Ascending aorta (tissue), 2 donors: ENCODE results near the gene HLA-F. TPM values are rescaled to one million over a fixed set of nuclear protein-coding genes. Genes with fewer than 3 reads are reported as not detected.

Experiments used
- DNase-seq, 2 donors: peaks; one replicate each; pipeline ENCODE4 v3.0.0-alpha.2; 2019; ENCODE audit warnings: low spot score in 2 of 2
- H3K27ac ChIP-seq, 2 donors: fragments of 200-600 bp; sonication (generic); one replicate each; pipeline ENCODE4 v1.5.1; 2016 to 2017; ENCODE audit warnings: mild to moderate bottlenecking in 1 of 2
- H3K27me3 ChIP-seq: fragments of 200-600 bp; sonication (generic); one replicate; pipeline ENCODE4 v1.5.1; 2017
- H3K36me3 ChIP-seq, 2 donors: fragments of 200-600 bp; sonication (generic); one replicate each; pipeline ENCODE4 v1.5.1; 2016
- H3K4me1 ChIP-seq, 2 donors: fragments of 200-600 bp; sonication (generic); one replicate each; pipeline ENCODE4 v1.5.1; 2016 to 2017; ENCODE audit warnings: mild to moderate bottlenecking in 1 of 2
- H3K4me3 ChIP-seq, 2 donors: fragments of 200-600 bp; sonication (generic); one replicate each; pipeline ENCODE4 v1.5.1; 2016 to 2017; ENCODE audit warnings: mild to moderate bottlenecking in 1 of 2
- H3K9me3 ChIP-seq, 2 donors: fragments of 200-600 bp; sonication (generic); one replicate each; pipeline ENCODE4 v1.5.1; 2016
- intact Hi-C: fragments of 100-400 bp; cut with DNase I; formaldehyde crosslinking; loops from one replicate; pipeline ENCODE4 v1.15.1; 2023
- total RNA-seq: library from RNA; depleted of rRNA; stranded (reverse); fragments of >200 nt; gene quantifications from one replicate; pipeline ENCODE4 v1.1.0, GENCODE V29; 2016
- TF ChIP-seq, protein P1 (sequence below), 3 experiments: fragments of 200-600 bp in 2 of 3; fragments of 450-650 bp in 1 of 3; sonication (generic) in 2 of 3; IDR thresholded peaks; one replicate each; pipeline ENCODE4 v1.5.1; 2016 to 2019; ENCODE audit warnings: antibody characterized with exemption in 3 of 3, mild to moderate bottlenecking in 1 of 3, moderate library complexity in 1 of 3

The HLA-F gene
- total RNA-seq, result 75.0 TPM

DNA sequence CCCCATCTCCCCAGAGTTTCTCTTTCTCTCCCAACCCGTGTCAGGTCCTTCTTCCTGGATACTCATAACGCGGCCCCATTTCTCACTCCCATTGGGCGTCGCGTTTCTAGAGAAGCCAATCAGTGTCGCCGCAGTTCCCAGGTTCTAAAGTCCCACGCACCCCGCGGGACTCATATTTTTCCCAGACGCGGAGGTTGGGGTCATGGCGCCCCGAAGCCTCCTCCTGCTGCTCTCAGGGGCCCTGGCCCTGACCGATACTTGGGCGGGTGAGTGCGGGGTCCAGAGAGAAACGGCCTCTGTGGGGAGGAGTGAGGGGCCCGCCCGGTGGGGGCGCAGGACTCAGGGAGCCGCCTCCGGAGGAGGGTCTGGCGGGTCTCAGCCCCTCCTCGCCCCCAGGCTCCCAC lies at the start of gene HLA-F:
Gene HLA-F (plus strand): TSS at position 173 of the 404 bp plus-strand sequence. CDS start 30 bp downstream, at position 203.
- intact Hi-C loops, result loop anchor here (5.0 kb wide), 5 partner anchors 39 to 489 kb away; partner anchors contain the start of genes HLA-A, PPP1R11 and TRIM26

DNA sequence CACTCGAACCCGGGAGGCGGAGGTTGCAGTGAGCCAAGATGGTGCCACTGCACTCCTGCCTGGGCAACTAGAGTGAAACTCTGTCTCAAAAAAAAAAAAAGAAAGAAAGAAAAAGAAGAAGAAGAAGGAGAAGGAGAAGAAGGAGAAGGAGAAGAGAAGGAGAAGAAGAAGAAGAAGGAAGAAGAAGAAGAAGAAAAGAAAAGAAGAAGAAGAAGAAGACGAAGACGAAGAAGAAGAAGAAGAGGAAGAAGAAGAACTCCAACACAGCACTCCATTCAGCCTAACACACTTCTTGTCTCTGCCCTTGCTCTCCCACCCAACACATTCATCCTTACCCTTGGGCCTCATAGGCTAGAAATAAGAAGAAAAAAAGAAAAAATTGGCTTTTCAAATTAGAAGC lies 49.2 kb upstream of the HLA-F start:
- H3K9me3 ChIP-seq, result no peaks in the 10 kb centered on the region
- no peaks in the 10 kb centered on the region for H3K36me3 ChIP-seq
- TF ChIP-seq, protein P1, sequence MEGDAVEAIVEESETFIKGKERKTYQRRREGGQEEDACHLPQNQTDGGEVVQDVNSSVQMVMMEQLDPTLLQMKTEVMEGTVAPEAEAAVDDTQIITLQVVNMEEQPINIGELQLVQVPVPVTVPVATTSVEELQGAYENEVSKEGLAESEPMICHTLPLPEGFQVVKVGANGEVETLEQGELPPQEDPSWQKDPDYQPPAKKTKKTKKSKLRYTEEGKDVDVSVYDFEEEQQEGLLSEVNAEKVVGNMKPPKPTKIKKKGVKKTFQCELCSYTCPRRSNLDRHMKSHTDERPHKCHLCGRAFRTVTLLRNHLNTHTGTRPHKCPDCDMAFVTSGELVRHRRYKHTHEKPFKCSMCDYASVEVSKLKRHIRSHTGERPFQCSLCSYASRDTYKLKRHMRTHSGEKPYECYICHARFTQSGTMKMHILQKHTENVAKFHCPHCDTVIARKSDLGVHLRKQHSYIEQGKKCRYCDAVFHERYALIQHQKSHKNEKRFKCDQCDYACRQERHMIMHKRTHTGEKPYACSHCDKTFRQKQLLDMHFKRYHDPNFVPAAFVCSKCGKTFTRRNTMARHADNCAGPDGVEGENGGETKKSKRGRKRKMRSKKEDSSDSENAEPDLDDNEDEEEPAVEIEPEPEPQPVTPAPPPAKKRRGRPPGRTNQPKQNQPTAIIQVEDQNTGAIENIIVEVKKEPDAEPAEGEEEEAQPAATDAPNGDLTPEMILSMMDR (IDR thresholded peaks at IDR 0.05), result no peak
- intact Hi-C loops, result no loop called here
- no peaks in the 10 kb centered on the region for H3K27me3 ChIP-seq
- DNase-seq, result no peak
- H3K27ac ChIP-seq, result no peak overlapping the region
- H3K4me1 ChIP-seq, result no peaks in the 10 kb centered on the region
- no peak overlapping the region for H3K4me3 ChIP-seq

More for the DNA sequence above, at the start of gene HLA-F:
- H3K27ac ChIP-seq, result peak within 1 kb of the TSS; percentile 87 to 93
- H3K9me3 ChIP-seq, result no peaks in the 10 kb centered on the region
- TF ChIP-seq, protein P1 (IDR thresholded peaks at IDR 0.05), result no peak
- peaks cover 9 to 13% of the 10 kb centered on the region in 2 donors for H3K36me3 ChIP-seq
- no peaks in the 10 kb centered on the region for H3K27me3 ChIP-seq
- peak within 1 kb of the TSS; percentile 85 to 94 for H3K4me3 ChIP-seq
- H3K4me1 ChIP-seq, result peaks cover 12 to 13% of the 10 kb centered on the region in 2 donors
- DNase-seq, result peak; percentile 81 to 96

DNA sequence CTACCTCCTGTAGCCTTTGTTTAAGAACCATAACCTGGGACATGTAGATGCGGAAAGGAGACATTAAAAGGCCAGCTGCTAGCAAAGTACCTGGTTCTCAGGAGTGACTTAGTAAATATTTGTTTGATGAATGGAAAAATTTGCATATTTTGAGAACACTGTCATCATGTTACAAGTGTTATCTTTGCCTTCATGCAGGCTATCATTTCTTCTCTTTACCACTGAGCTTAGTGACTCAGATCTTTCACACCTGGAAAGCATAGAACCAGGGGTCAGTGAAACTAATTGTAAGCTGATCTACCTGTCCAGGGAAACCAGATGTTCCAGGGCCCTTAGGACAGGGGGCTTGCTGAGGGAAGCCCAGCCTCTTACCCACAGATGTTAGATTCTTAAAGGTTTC lies 47.7 kb upstream of the HLA-F start:
- H3K4me1 ChIP-seq, result no peaks in the 10 kb centered on the region
- H3K4me3 ChIP-seq, result no peak overlapping the region
- peaks cover under 1% of the 10 kb centered on the region for H3K27me3 ChIP-seq
- H3K36me3 ChIP-seq, result no peaks in the 10 kb centered on the region
- TF ChIP-seq, protein P1 (IDR thresholded peaks at IDR 0.05), result no peak
- H3K9me3 ChIP-seq, result no peaks in the 10 kb centered on the region
- intact Hi-C loops, result no loop called here
- H3K27ac ChIP-seq, result no peak overlapping the region
- DNase-seq, result no peak

DNA sequence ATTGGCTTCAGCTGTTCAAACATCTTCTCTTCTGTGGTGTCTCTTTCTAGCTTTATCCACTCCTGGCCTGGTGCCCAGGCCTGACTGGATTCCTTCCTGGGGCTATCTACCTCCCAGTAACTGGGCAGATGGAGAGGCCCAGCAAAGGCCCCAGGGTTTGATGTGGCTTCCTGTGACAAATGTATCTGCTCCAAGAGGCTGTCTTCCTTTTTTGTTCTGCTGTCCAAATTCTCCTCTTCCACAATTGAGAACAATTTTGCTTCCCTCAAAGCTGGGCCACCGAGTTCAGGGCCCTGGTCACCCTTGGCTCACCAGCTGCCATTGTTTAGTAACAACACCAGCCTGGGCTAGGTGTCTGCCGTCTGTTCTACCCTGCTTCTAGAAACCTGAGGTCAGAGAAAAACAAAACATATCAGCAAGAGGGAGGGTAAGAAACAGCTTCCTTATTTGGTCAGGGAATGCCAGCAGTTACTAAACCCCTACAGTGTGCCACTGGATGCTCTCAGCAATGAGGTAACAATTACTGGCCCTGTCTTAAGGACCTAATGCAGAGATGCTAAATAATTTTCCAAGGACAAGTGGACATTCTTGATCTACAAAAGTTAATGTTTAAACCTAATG lies 46.1 kb upstream of the HLA-F start:
- Histone ChIP-seq H3K27ac (no peak overlapping the region), H3K4me3 (no peak overlapping the region), H3K4me1 (no peaks in the 10 kb centered on the region), H3K36me3 (no peaks in the 10 kb centered on the region), H3K9me3 (no peaks in the 10 kb centered on the region), H3K27me3 (peaks cover 3% of the 10 kb centered on the region)
- intact Hi-C loops, result no loop called here
- TF ChIP-seq, protein P1 (IDR thresholded peaks at IDR 0.05), result no peak
- DNase-seq, result no peak

DNA sequence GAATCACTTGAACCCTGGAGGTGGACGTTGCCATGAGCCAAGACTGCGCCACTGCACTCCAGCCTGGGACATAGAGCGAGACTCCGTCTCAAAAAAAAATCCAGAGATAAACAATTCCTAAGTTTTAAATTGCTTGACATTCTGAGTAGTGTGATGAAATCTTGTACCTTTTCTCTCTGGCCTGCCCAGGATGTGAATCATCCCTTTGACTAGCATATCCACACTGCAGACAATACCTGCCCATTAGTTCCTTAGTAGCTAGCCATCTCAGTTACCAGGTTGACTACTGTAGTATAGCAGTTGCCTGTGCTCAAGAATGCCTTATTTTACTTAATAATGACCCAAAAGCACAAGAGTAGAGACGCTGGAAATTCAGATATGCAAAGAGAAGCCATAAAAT lies 45.1 kb upstream of the HLA-F start:
- Histone ChIP-seq H3K4me3 (no peak overlapping the region), H3K27me3 (peaks cover 3% of the 10 kb centered on the region), H3K9me3 (no peaks in the 10 kb centered on the region), H3K27ac (no peak overlapping the region), H3K4me1 (no peaks in the 10 kb centered on the region), H3K36me3 (no peaks in the 10 kb centered on the region)
- no peak for DNase-seq
- intact Hi-C loops, result no loop called here
- TF ChIP-seq, protein P1 (IDR thresholded peaks at IDR 0.05), result no peak
